Mesenchymal stem cell (in vitro differentiated cells and primary cell): Measurements from ENCODE around the gene PCDHB10.
"Not testable (repeated sequence)": the region's sequence is repeated elsewhere in the genome, so short reads cannot be mapped to it uniquely, and the experiment has no call there.

ENCODE experiments used
- DNase-seq: peaks from one replicate; pipeline ENCODE4 v3.0.0-alpha.2; 2013
- H2AFZ ChIP-seq: one replicate; pipeline ENCODE4 v1.6.1; 2013; ENCODE audit warnings: low read depth, mild to moderate bottlenecking, control low read depth, inconsistent platforms, low read length, moderate library complexity
- H2AK5ac ChIP-seq: 2 replicates; pipeline ENCODE4 v1.6.1; 2013; ENCODE audit warnings: low read length, moderate library complexity, mild to moderate bottlenecking, inconsistent platforms; ENCODE audit not compliant: severe bottlenecking
- H2BK120ac ChIP-seq: one replicate; pipeline ENCODE4 v1.6.1; 2013; ENCODE audit warnings: low read depth, mild to moderate bottlenecking, inconsistent platforms, low read length, moderate library complexity
- H2BK12ac ChIP-seq, 2 experiments: one replicate each; pipeline ENCODE4 v1.6.1; 2013; ENCODE audit warnings: inconsistent platforms in 2 of 2, low read length in 2 of 2, mild to moderate bottlenecking in 2 of 2, moderate library complexity in 2 of 2, control low read depth in 1 of 2
- H2BK15ac ChIP-seq: one replicate; pipeline ENCODE4 v1.6.1; 2013; ENCODE audit warnings: mild to moderate bottlenecking, low read depth, inconsistent platforms; ENCODE audit not compliant: poor library complexity, severe bottlenecking
- H2BK5ac ChIP-seq: 2 replicates; pipeline ENCODE4 v1.6.1; 2013; ENCODE audit warnings: low read depth, mild to moderate bottlenecking, low read length, control low read depth, inconsistent platforms; ENCODE audit not compliant: poor library complexity, severe bottlenecking
- H3K14ac ChIP-seq, 2 experiments: one replicate each; pipeline ENCODE4 v1.6.1; 2013; ENCODE audit warnings: inconsistent platforms in 2 of 2, low read length in 2 of 2, control low read depth in 1 of 2, mild to moderate bottlenecking in 1 of 2, moderate library complexity in 1 of 2
- H3K18ac ChIP-seq, 2 experiments: one replicate each; pipeline ENCODE4 v1.6.1; 2013; ENCODE audit warnings: inconsistent platforms in 2 of 2, low read length in 2 of 2, control low read depth in 1 of 2, low read depth in 1 of 2, mild to moderate bottlenecking in 1 of 2
- H3K23ac ChIP-seq, 2 experiments: one replicate each; pipeline ENCODE4 v1.6.1; 2013; ENCODE audit warnings: inconsistent platforms in 2 of 2, low read length in 2 of 2, mild to moderate bottlenecking in 2 of 2, moderate library complexity in 2 of 2, control low read depth in 1 of 2
- H3K27ac ChIP-seq: 2 replicates; pipeline ENCODE4 v1.5.1; 2013; ENCODE audit warnings: mild to moderate bottlenecking, moderate library complexity, low read length, control low read depth, inconsistent platforms; ENCODE audit not compliant: poor library complexity, severe bottlenecking
- H3K27me3 ChIP-seq, 2 experiments: 2 replicates each; pipeline versions ENCODE4 v1.6.1 to v1.7.0; 2013; ENCODE audit warnings: low read length in 2 of 2, mild to moderate bottlenecking in 2 of 2, moderate library complexity in 2 of 2, control low read depth in 1 of 2, inconsistent platforms in 1 of 2; ENCODE audit not compliant: control insufficient read depth in 1 of 2, insufficient read depth in 1 of 2
- H3K36me3 ChIP-seq, 2 experiments: 2 replicates each; pipeline versions ENCODE4 v1.6.1 to v1.7.0; 2013; ENCODE audit warnings: low read length in 2 of 2, control low read depth in 1 of 2, inconsistent platforms in 1 of 2, low read depth in 1 of 2, mild to moderate bottlenecking in 1 of 2; ENCODE audit not compliant: insufficient read depth in 2 of 2, control insufficient read depth in 1 of 2
- H3K4ac ChIP-seq, 2 experiments: one replicate each; pipeline ENCODE4 v1.6.1; 2013; ENCODE audit warnings: inconsistent platforms in 2 of 2, low read length in 2 of 2, mild to moderate bottlenecking in 2 of 2, moderate library complexity in 2 of 2, control low read depth in 1 of 2, low read depth in 1 of 2
- H3K4me1 ChIP-seq: 2 replicates; pipeline ENCODE4 v1.6.1; 2013; ENCODE audit warnings: low read depth, low read length, control low read depth; ENCODE audit not compliant: control insufficient read depth, insufficient read depth
- H3K4me2 ChIP-seq: 2 replicates; pipeline ENCODE4 v1.6.1; 2013; ENCODE audit warnings: low read length, mild to moderate bottlenecking, inconsistent platforms; ENCODE audit not compliant: poor library complexity, severe bottlenecking
- H3K4me3 ChIP-seq, 2 experiments: 2 replicates each; pipeline versions ENCODE4 v1.5.1 to v1.7.0; 2013; ENCODE audit warnings: low read length in 2 of 2, mild to moderate bottlenecking in 2 of 2, control low read depth in 1 of 2, low read depth in 1 of 2; ENCODE audit not compliant: insufficient read depth in 1 of 2
- H3K79me1 ChIP-seq: replicated peaks from 2 replicates; pipeline ENCODE4 v1.6.1; 2013; ENCODE audit warnings: mild to moderate bottlenecking, control low read depth, low read length, inconsistent platforms; ENCODE audit not compliant: poor library complexity, severe bottlenecking
- H3K9ac ChIP-seq: 2 replicates; pipeline ENCODE4 v1.7.0; 2013; ENCODE audit warnings: mild to moderate bottlenecking, low read length, moderate library complexity
- H3K9me3 ChIP-seq: 2 replicates; pipeline ENCODE4 v1.7.0; 2013; ENCODE audit warnings: mild to moderate bottlenecking, low read length; ENCODE audit not compliant: control insufficient read depth
- H4K8ac ChIP-seq: one replicate; pipeline ENCODE4 v1.6.1; 2013; ENCODE audit warnings: inconsistent platforms, mild to moderate bottlenecking, low read length, moderate library complexity
- H4K91ac ChIP-seq: one replicate; pipeline ENCODE4 v1.6.1; 2013; ENCODE audit warnings: mild to moderate bottlenecking, low read length, inconsistent platforms
- WGBS: methylation state at CpG from one replicate; pipeline ENCODE4 v1.1.7; 2013; ENCODE audit warnings: mixed read lengths; 5-methylcytosine and 5-hydroxymethylcytosine counted together

The PCDHB10 gene

DNA sequence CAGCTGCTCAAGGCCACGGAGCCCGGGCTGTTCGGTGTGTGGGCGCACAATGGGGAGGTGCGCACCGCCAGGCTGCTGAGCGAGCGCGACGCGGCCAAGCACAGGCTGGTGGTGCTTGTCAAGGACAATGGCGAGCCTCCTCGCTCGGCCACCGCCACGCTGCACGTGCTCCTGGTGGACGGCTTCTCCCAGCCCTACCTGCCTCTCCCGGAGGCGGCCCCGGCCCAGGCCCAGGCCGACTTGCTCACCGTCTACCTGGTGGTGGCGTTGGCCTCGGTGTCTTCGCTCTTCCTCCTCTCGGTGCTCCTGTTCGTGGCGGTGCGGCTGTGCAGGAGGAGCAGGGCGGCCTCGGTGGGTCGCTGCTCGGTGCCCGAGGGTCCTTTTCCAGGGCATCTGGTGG lies 3.0 kb upstream of the PCDHB10 start:
- H2BK5ac ChIP-seq, DNase-seq, H2BK15ac ChIP-seq, H3K4ac ChIP-seq, H2AK5ac ChIP-seq, H3K27ac ChIP-seq, H4K8ac ChIP-seq, H2AFZ ChIP-seq, H3K9ac ChIP-seq, H3K27me3 ChIP-seq, H3K18ac ChIP-seq, H3K23ac ChIP-seq, H3K4me2 ChIP-seq, H3K4me1 ChIP-seq, H3K4me3 ChIP-seq, H4K91ac ChIP-seq, H2BK120ac ChIP-seq, H3K36me3 ChIP-seq, H2BK12ac ChIP-seq, H3K79me1 ChIP-seq, H3K14ac ChIP-seq: not testable (repeated sequence)
- 100% methylated on average over 5 of the region's 35 CpGs for WGBS
- H3K9me3 ChIP-seq = peaks cover 43% of the 10 kb centered on the region

DNA sequence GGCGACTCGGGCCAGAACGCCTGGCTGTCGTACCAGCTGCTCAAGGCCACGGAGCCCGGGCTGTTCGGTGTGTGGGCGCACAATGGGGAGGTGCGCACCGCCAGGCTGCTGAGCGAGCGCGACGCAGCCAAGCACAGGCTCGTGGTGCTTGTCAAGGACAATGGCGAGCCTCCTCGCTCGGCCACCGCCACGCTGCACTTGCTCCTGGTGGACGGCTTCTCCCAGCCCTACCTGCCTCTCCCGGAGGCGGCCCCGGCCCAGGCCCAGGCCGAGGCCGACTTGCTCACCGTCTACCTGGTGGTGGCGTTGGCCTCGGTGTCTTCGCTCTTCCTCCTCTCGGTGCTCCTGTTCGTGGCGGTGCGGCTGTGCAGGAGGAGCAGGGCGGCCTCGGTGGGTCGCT lies 2.2 kb downstream of the PCDHB10 start:
- H3K9ac ChIP-seq, H3K4ac ChIP-seq, H3K23ac ChIP-seq, H2BK15ac ChIP-seq, DNase-seq, H3K27ac ChIP-seq, H2AFZ ChIP-seq, H2BK12ac ChIP-seq, H3K36me3 ChIP-seq, H3K4me1 ChIP-seq, H4K8ac ChIP-seq, H3K27me3 ChIP-seq, H3K18ac ChIP-seq, H3K4me3 ChIP-seq, H3K14ac ChIP-seq, H3K4me2 ChIP-seq, H3K79me1 ChIP-seq, H2BK5ac ChIP-seq, H4K91ac ChIP-seq, H2AK5ac ChIP-seq, H2BK120ac ChIP-seq: not testable (repeated sequence)
- H3K9me3 ChIP-seq = peaks cover 74% of the 10 kb centered on the region
- WGBS = 98% methylated on average over 13 of the region's 37 CpGs

DNA sequence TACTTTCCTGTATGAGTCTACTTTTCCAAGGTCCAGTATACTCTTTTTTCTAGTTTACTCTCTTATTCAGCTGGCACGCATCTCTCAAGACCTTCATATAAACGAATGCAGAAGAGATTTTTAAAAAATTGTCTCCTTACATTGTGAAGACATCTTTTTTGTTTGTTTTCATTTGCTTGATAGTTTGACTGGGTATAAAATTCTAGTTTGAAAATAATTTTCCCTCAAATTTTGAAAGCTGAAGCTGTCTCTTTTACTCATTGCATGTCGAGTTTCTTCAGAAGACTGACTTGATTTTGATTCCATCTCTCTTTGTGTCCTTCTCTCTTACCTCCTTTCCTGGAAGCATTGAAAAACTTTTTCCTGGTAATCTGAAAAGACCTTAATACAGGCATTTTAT lies 4.2 kb downstream of the PCDHB10 start:
- Histone ChIP-seq H3K4me3 (no peak overlapping the region), H3K14ac (no peak overlapping the region)
- WGBS = 42% methylated on average over 1 of the region's 3 CpGs

DNA sequence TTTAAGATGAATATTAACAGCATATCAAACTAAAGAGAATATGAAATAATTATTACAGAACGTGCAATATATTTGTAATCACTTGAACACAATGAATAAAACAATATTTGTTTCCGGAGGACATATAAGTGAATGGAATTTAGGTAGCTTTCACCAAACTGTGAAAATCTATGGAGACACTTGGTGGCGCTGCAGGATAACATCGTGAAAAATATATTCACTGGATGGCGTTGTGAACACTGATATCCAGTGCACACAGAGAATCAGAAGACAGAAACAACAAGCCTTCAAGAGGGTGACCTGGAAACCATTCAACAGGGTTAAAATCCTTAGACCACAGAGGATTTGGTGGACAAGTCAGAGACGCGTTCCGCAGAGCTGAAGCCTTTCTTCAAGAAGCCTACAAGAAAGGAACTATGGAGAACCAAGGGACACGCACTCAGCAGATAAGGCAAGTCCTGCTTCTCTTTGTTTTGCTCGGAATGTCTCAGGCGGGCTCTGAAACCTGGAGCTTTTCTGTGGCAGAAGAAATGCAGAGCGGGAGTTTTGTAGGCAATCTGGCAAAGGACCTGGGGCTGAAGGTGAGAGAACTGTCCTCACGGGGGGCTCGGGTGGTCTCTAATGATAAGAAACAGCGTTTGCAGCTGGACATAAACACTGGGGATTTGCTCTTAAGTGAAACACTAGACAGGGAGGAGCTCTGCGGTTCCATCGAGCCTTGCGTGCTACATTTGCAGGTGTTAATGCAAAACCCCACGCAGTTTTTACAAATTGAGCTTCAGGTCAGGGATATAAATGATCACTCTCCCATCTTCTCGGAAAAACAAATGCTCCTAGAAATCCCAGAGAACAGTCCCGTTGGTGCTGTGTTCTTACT lies 7.4 kb downstream of the PCDHB10 start, which contains the start of gene PCDHB11:
Gene PCDHB11, plus strand, starts transcription at position 269 of the 877 bp plus-strand sequence. Its CDS starts 148 bp downstream, at position 417.
- Histone ChIP-seq H2BK12ac (no peak within 1 kb of the TSS), H3K9ac (no peak within 1 kb of the TSS), H3K23ac (no peak within 1 kb of the TSS), H2BK5ac (no peak within 1 kb of the TSS), H3K4me1 (no peaks in the 10 kb centered on the region), H2AFZ (no peak within 1 kb of the TSS), H3K18ac (no peak within 1 kb of the TSS), H3K27ac (no peak within 1 kb of the TSS), H3K4me3 (no peak within 1 kb of the TSS), H3K14ac (no peak within 1 kb of the TSS), H3K4me2 (no peak within 1 kb of the TSS), H4K8ac (no peak within 1 kb of the TSS), H3K36me3 (no peaks in the 10 kb centered on the region), H2BK120ac (no peak within 1 kb of the TSS), H3K4ac (no peak within 1 kb of the TSS), H4K91ac (no peak within 1 kb of the TSS), H3K9me3 (peaks cover 76% of the 10 kb centered on the region), H3K27me3 (no peaks in the 10 kb centered on the region), H3K79me1 (no peaks in the 10 kb centered on the region), H2BK15ac (no peak within 1 kb of the TSS), H2AK5ac (no peak within 1 kb of the TSS)
- WGBS = 71% methylated on average over 18 of the region's 21 CpGs
- no peak for DNase-seq

More for the DNA sequence above, 4.2 kb downstream of the PCDHB10 start:
- no peaks in the 10 kb centered on the region for H3K79me1 ChIP-seq
- H2BK12ac ChIP-seq = no peak overlapping the region
- no peak overlapping the region for H3K4me2 ChIP-seq
- no peak overlapping the region for H4K91ac ChIP-seq
- no peak overlapping the region for H3K18ac ChIP-seq
- H3K4ac ChIP-seq = no peak overlapping the region
- no peak overlapping the region for H2BK15ac ChIP-seq
- no peak overlapping the region for H2AFZ ChIP-seq
- H2BK5ac ChIP-seq = no peak overlapping the region
- no peak overlapping the region for H3K27ac ChIP-seq
- H3K9ac ChIP-seq = no peak overlapping the region
- H4K8ac ChIP-seq = no peak overlapping the region
- no peak overlapping the region for H2AK5ac ChIP-seq
- H3K23ac ChIP-seq = no peak overlapping the region
- no peak for DNase-seq
- no peak overlapping the region for H2BK120ac ChIP-seq
- no peaks in the 10 kb centered on the region for H3K27me3 ChIP-seq
- no peaks in the 10 kb centered on the region for H3K4me1 ChIP-seq
- H3K36me3 ChIP-seq = no peaks in the 10 kb centered on the region
- peaks cover 76% of the 10 kb centered on the region for H3K9me3 ChIP-seq
